GM19193 (cell line): Measurements from ENCODE around the gene CGNL1.

Source experiments
- POLR2A ChIP-seq: IDR thresholded peaks from 4 replicates; pipeline ENCODE4 v1.6.1; 2011; ENCODE audit not compliant: insufficient read depth, insufficient read length; ENCODE audit errors: extremely low read depth

CGNL1 gene

GRCh38 chr15:57440799-57441198, 64.5 kb downstream of the CGNL1 start:
- TF ChIP-seq POLR2A: no peak

GRCh38 chr15:57442335-57442734, 66.0 kb downstream of the CGNL1 start:
- TF ChIP-seq POLR2A: no peak

GRCh38 chr15:57443486-57443885, 67.2 kb downstream of the CGNL1 start:
- no peak for TF ChIP-seq POLR2A

GRCh38 chr15:57444877-57445513, 68.7 kb downstream of the CGNL1 start:
- no peak for TF ChIP-seq POLR2A

GRCh38 chr15:57445872-57446271, 69.6 kb downstream of the CGNL1 start:
- no peak for TF ChIP-seq POLR2A

- TF ChIP-seq POLR2A: no peak
Observed at GRCh38 chr15:57446393-57446792, 70.1 kb downstream of the CGNL1 start.

- no peak for TF ChIP-seq POLR2A
Observed at GRCh38 chr15:57451555-57451954, 75.2 kb downstream of the CGNL1 start.

GRCh38 chr15:57452090-57452754, 75.9 kb downstream of the CGNL1 start:
- no peak for TF ChIP-seq POLR2A

GRCh38 chr15:57455929-57456328, 79.6 kb downstream of the CGNL1 start:
- TF ChIP-seq POLR2A: no peak

- TF ChIP-seq POLR2A: no peak
Observed at GRCh38 chr15:57456559-57456958, 80.3 kb downstream of the CGNL1 start.

GRCh38 chr15:57457726-57458125, 81.4 kb downstream of the CGNL1 start:
- TF ChIP-seq POLR2A: no peak

GRCh38 chr15:57458356-57458781, 82.1 kb downstream of the CGNL1 start:
- TF ChIP-seq POLR2A: no peak

GRCh38 chr15:57460208-57460816, 84.0 kb downstream of the CGNL1 start:
- no peak for TF ChIP-seq POLR2A

- no peak for TF ChIP-seq POLR2A
Observed at GRCh38 chr15:57461541-57461940, 85.2 kb downstream of the CGNL1 start.

- no peak for TF ChIP-seq POLR2A
Observed at GRCh38 chr15:57462381-57462780, 86.1 kb downstream of the CGNL1 start.

GRCh38 chr15:57463360-57463759, 87.1 kb downstream of the CGNL1 start:
- no peak for TF ChIP-seq POLR2A

GRCh38 chr15:57464480-57464879, 88.2 kb downstream of the CGNL1 start:
- no peak for TF ChIP-seq POLR2A

- TF ChIP-seq POLR2A: no peak
Observed at GRCh38 chr15:57468486-57468885, 92.2 kb downstream of the CGNL1 start.
